GM12891 (cell line): ENCODE data around the gene KDM2B.

Source experiments
- POLR2A ChIP-seq: IDR thresholded peaks from 2 replicates; pipeline ENCODE4 v1.6.1; 2011; ENCODE audit warnings: low read depth, low read length, control low read depth
- POLR2AphosphoS5 ChIP-seq: IDR thresholded peaks from 2 replicates; pipeline ENCODE4 v1.6.1; 2011; ENCODE audit warnings: low read depth, low read length, control low read depth

DNA sequence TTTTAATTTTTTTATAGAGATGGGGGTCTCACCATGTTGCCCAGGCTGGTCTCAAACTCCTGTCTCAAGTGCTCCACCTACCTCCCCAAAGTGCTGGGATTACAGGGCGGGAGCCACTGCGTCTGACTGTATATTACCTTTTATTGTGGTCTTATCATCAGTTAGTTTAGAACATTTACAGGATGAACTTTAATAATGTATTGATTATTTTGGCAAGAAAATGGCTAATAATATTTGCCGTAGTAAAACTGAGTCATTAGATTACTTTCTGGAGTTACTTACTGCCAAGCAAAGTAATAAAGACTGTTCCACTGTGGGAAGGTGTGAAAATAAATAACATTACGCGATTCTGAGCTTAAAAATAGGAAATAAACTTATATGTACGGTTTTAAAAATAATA lies 21.9 kb upstream of the KDM2B start:
- no peak for TF ChIP-seq POLR2AphosphoS5
- TF ChIP-seq POLR2A: no peak
